Dedifferentiated amniotic fluid mesenchymal stem cell (primary cell): ENCODE data around the gene GJB4.
"Not testable (repeated sequence)": the region's sequence is repeated elsewhere in the genome, so short reads cannot be mapped to it uniquely, and the experiment has no call there.

Source experiments
- DNase-seq: peaks from one replicate; pipeline ENCODE4 v3.0.0-alpha.2; 2016; ENCODE audit errors: extremely low spot score

The GJB4 gene

GRCh38 chr1:34746785-34747637, 12.5 kb upstream of the GJB4 start:
- DNase-seq, result no peak

DNA sequence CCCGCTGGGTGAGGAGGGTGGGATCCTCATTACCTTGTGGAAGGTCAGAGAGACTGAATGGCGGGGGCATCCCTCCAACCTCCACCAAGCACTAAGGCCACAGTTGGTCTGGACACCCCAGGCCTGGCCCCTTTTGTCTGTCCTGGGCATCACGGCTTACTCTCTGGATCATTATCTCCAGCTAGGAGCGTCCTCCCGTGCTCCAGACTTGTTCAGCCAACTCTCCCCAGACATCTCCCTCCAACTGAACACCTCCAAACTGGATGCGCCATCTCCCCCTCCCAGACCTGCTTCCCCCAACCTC, 11.9 kb upstream of the GJB4 start:
- no peak for DNase-seq

GRCh38 chr1:34749992-34750391, 9.5 kb upstream of the GJB4 start:
- no peak for DNase-seq

- DNase-seq, result no peak
Observed at GRCh38 chr1:34750610-34751009, 8.9 kb upstream of the GJB4 start.

DNA sequence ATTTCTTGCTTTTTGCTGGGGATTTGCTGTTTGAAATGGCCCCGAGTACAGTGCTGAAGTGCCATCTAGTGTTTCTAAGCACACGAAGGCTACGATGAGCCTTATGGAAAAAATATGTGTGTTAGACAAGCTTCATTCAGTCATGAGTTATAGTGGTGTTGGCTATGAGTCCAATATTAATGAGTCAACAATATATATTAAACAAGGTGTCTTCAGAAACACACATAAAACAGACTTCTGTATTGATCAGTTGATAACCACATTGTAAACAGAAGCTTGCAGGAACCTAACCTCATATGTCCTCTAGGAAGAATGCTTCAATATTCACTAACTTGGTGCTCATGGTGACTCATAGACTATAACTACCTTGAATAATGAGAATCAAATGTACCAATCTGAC, 6.4 kb upstream of the GJB4 start:
- DNase-seq, result no peak

DNA sequence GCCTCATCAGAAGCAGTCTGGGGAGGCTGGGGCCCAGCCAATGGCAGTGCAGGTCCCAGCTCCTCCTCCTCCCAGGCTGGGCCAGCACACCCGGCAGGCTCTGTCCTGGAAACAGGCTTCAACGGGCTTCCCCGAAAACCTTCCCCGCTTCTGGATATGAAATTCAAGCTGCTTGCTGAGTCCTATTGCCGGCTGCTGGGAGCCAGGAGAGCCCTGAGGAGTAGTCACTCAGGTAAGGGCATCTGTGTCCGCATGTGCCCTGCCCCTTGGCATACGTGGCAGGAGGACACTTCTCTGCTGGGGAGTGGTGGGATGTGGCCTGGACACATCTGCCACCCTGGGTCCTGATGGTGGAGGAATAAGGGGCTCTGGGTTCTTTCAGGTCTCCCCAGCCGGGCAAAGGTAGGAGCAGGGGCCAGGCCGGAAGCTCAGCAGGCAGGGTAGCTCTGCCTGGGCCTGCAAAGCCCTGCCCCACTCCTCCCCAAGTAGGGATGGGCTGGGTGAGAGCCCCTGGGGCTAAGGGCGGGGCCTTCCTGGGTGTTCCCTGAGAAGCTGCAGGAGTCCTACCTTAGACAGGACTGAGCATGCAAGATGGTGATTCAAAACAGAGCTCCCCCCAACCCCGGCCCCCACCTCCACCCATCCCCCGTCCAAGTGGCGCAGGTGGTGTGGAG, 4.4 kb upstream of the GJB4 start, which contains the start of gene GJB5:
GJB5 (plus strand) TSS at position 84 of the 674 bp plus-strand sequence. CDS start 2,284 bp downstream, outside the sequence.
- DNase-seq, result no peak

DNA sequence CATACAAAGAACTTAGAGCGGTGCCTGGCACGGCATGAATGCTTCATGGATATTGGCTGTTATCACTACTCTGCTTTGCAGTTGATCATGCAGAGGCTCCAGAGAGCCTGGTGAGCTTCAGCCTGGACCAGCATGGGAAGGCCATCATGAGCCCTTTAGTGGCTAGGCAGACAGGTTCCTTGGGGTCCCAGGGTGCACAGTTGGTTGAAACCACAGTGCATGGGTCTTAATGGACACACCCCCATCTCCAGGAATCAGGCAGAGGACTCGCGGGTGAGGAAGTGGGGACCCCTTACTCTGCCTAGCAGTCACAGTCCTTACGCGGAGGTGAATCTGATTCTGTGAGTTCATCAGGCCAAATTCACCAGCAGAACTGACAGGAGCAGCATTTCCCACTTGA, 3.6 kb upstream of the GJB4 start:
- DNase-seq, result no peak

DNA sequence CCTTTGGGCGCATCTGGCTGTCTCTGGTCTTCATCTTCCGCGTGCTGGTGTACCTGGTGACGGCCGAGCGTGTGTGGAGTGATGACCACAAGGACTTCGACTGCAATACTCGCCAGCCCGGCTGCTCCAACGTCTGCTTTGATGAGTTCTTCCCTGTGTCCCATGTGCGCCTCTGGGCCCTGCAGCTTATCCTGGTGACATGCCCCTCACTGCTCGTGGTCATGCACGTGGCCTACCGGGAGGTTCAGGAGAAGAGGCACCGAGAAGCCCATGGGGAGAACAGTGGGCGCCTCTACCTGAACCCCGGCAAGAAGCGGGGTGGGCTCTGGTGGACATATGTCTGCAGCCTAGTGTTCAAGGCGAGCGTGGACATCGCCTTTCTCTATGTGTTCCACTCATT, 2.2 kb upstream of the GJB4 start:
- no peak for DNase-seq

GRCh38 chr1:34758751-34759150, 789 bp upstream of the GJB4 start:
- no peak for DNase-seq

- no peak for DNase-seq
Observed at GRCh38 chr1:34761176-34761761, 1.7 kb downstream of the GJB4 start.

GRCh38 chr1:34761776-34762307, 2.3 kb downstream of the GJB4 start:
- no peak for DNase-seq

GRCh38 chr1:34762474-34763141, 3.1 kb downstream of the GJB4 start:
- DNase-seq, result no peak

- no peak for DNase-seq
Observed at GRCh38 chr1:34763142-34763781, 3.7 kb downstream of the GJB4 start.

- DNase-seq, result no peak
Observed at GRCh38 chr1:34768856-34769255, 9.3 kb downstream of the GJB4 start.

DNA sequence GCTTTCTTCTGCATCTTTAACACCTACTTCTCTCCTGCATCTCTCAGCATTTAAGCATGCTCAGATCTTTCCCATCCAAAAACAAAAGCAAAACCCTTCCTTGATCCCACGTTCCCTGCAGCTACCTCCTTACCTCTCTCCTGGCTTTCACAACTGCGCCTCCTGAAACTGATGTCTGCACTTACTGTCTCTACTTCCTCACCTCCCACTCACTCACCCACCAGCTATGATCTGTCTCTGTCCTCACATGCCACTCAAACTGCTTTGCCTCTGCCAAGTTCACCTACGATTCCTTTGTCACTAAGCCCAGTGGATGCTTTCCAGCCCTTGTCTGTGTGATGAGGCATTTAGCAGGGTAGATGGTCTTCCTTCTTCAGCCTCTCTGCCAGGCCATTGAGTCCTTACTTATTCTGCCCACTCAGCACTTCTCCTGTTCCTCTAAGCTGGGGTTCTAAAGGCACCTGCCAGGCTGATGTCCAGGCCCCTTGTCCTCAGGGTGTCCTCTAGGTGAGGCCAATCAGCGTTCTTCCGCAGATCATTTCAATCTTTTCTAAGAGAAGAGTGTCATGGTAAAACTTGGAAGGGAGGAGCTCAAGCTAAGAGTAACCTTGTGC, 11.5 kb downstream of the GJB4 start:
- DNase-seq, result no peak

DNA sequence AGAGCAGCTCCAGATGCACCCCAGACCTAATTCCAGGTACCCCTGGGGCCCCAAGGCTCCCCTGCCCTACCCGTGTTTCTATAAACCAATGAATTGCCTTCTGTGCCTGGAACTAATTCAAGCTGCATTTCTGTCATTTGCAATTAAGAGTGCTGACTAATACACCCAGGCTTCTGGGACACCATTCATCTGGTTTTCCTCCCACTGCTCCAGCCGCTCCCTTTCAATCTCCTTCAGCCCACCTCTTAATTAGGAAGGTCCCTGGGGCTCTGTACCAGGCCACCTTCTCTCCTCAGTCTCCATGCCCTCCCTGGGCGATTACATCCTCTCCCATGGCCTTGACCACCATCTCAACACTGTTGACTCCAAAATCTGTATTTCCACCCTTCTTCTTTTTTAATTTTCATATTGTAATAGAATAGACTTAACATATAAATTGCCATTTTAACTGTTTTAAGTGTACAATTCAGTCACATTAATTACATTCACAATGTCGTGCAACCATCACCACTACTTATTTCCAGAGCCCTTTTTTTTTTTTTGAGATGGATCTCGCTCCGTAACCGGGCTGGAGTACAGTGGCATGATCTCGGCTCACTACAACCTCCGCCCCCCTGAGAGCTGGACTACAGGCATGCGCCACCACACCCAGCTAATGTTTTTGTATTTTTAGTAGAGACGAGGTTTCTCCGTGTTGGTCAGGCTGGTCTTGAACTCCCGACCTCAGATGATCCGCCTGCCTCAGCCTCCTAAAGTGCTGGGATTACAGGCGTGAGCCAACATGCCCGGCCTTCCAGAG, 12.2 kb downstream of the GJB4 start:
- DNase-seq, result no peak

DNA sequence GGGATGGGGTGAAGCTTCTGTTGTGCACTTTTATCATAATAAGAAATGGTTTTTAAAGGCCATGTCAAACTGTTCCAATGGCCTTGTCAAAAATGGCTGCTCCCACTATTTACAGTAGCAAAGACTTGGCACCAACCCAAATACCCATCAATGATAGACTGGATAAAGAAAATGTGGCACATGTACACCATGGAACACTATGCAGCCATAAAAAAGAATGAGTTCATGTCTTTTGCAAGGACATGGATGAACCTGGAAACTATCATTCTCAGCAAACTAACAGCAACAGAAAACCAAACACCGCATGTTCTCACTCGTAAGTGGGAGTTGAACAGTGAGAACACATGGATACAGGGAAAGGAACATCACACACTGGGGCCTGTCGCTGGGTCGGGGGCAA, 13.6 kb downstream of the GJB4 start:
- DNase-seq, result not testable (repeated sequence)

DNA sequence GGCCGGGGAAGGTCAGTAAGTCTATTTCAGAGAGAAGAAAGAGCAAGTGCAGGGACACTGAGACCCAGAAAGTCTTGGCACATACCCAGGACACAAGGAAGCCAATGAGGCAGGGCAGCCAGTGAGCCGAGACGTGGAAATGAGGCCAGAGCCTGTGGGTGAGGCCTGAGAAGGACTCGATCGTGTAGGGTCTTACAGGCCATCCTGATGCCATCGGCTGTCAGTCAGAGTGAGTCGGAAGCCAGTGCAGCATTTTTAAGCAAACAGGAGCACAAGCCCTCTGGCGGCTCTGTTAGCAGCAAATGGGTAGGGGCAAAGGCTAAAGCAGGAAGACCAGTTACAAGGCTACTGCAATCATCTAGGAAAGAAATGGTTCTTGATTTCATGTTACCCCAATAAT, 15.4 kb downstream of the GJB4 start:
- DNase-seq, result no peak

- DNase-seq, result no peak
Observed at GRCh38 chr1:34776911-34777310, 17.4 kb downstream of the GJB4 start.

DNA sequence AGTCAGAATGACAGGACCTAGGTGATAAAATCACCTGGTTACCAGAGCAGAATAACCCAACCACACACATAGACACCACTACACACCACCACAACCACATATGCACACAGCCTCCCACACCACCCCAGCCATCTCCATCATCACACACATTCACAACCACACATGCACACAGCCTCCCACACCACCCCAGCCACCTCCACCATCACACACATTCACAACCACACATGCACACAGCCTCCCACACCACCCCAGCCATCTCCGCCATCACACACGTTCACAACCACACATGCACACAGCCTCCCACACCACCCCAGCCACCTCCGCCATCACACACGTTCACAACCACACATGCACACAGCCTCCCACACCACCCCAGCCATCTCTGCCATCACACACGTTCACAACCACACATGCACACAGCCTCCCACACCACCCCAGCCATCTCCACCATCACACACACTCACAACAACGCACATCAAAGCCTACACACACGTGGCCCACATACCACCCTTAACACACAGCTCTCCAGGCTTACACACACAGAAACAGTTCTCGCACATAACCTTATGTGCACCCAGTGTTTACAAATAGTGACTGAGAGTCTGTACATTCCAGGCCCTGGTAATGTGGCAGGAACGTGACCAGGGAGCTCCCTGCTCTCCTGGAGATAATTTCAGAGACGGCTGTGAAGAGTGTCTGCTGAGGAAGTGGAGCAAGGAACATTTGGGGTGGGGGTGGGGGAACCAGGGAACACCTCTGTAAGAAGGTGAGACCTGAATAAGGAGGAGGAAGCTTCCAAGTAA, 18.2 kb downstream of the GJB4 start:
- no peak for DNase-seq
